ENCODE results near the gene MRPL36. TPM values are rescaled to one million over a fixed set of nuclear protein-coding genes. Genes with fewer than 3 reads are reported as not detected.

Gene MRPL36
- total RNA-seq, 4 donors from 2014 or later: 44.6 to 54.9 (median 49.3) TPM

DNA sequence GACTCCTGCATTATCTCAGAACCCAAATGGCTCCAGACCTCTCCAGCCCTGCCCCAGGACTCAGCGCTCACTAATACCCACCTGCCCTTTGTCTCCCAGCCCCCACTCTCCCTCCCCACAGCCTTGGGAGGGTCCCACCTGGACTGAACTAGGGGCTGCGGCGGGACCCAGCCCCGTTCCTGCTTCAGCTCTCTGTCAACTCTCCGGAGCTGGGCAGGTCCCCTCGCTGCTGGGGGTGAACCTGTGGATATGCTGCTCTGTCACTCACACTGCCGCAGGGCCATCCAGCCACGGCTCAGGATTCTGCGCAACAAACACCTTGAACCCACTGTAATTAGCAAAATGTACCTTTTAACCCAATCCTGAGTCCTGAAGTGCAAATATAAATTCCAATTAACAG lies 38.4 kb upstream of the MRPL36 start:
- WGBS, 2 donors: 78 to 79% methylated on average over 4 to 6 of the region's 9 CpGs
- DNase-seq: no peak
- Histone ChIP-seq H3K27me3 (peaks cover 0 to 84% (median 0%) of the 10 kb centered on the region in 4 donors), H3K27ac (no peak overlapping the region), H3K36me3 (no peaks in the 10 kb centered on the region), H3K4me3 (no peak overlapping the region), H3K4me1 (no peaks in the 10 kb centered on the region), H3K9me3 (no peaks in the 10 kb centered on the region)
- intact Hi-C loops (cut with DNase I): no loop called here
- TF ChIP-seq, protein P1, sequence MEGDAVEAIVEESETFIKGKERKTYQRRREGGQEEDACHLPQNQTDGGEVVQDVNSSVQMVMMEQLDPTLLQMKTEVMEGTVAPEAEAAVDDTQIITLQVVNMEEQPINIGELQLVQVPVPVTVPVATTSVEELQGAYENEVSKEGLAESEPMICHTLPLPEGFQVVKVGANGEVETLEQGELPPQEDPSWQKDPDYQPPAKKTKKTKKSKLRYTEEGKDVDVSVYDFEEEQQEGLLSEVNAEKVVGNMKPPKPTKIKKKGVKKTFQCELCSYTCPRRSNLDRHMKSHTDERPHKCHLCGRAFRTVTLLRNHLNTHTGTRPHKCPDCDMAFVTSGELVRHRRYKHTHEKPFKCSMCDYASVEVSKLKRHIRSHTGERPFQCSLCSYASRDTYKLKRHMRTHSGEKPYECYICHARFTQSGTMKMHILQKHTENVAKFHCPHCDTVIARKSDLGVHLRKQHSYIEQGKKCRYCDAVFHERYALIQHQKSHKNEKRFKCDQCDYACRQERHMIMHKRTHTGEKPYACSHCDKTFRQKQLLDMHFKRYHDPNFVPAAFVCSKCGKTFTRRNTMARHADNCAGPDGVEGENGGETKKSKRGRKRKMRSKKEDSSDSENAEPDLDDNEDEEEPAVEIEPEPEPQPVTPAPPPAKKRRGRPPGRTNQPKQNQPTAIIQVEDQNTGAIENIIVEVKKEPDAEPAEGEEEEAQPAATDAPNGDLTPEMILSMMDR (IDR thresholded peaks at IDR 0.05): no peak
- TF ChIP-seq POLR2A (IDR thresholded peaks at IDR 0.05): no peak

DNA sequence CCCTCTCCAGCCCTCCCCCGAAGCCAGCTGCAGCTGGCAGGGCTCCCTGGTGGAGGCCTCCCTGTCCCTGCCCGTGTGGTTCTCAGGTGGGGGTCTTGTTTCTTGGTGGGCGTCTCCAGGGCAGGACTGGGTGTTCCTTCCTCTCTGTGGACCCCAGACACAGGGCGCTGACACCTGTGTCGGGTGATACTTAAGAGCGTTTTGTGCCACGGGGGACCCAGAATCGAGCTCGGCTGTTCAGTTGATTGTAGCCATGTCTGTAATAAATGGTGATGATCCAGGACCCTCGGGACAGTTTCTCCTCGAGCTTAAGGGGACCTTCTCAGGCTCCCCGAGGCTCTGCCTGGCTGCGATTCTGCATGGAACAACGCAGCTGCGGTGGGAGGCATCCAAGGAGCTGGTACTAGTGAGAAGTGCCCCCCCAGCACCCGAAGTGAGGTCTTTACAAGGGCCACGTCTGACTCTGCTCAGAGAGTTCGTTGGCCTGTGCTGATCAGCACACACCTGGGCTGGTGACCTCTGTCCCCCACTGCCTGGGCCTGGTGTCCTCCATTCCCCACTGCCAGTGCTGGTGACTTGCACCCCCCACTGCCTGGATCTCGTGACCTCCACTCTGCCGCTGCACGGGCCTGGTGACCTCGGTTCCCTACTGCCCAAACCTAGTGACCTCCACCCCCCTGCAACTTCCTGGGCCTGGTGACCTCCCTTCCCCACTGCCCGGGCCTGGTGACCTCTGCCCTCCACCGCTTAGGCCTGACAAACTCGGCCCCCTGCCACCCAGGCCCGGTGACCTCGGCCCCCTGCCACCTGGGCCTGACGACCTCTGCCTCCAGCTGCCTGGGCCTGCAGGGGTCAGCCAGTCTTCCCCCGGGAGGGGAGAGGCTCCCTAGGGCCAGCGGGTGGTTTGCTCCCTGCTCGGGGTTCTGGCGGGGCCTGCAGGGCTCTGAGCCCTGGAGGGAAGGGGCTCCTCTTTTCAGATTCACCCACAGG lies 37.5 kb upstream of the MRPL36 start:
- intact Hi-C loops (cut with DNase I): no loop called here

DNA sequence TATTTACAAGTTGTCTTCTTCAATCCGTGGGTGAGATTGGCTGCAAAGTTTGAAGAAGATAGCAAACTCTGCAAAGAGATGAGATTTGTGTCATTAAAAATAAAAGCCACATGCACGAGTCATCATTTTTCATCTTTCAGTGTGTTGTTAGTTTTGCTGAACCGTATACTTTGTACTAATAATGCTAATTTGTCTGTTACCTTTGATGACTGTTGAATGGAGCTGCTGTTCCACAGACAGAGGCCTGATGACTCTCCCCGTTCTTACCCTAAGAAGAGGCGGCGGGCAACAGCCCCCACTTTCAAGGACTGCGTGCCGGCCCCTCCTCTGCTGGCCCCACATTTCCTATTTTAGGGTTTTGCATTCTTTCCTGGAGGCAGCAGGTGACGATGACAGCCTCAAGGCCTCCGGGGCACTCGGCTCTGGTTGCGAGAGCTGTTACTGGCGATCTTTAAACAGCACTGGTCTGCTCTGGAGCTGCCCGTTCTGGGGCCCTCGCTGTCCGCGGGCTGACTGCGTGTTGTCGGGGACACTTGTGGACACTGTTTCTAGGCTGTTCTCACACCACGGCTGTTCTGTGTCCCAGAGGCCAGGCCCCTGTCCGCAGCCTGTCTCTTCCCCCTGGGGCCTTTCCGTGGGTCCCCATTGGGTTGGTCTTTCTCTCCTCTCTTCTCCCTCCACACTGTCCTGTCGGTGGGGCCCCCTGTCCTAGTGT lies 36.7 kb upstream of the MRPL36 start:
- no peak overlapping the region for H3K27ac ChIP-seq
- 68 to 71% methylated on average over 19 to 20 of the region's 23 CpGs for WGBS, 2 donors
- TF ChIP-seq POLR2A (IDR thresholded peaks at IDR 0.05): no peak
- TF ChIP-seq, protein P1 (IDR thresholded peaks at IDR 0.05): no peak
- intact Hi-C loops (cut with DNase I): no loop called here
- H3K4me3 ChIP-seq: no peak overlapping the region
- H3K27me3 ChIP-seq: peaks cover 0 to 85% (median 0%) of the 10 kb centered on the region in 4 donors
- DNase-seq: no peak
- no peaks in the 10 kb centered on the region for H3K9me3 ChIP-seq
- H3K36me3 ChIP-seq: no peaks in the 10 kb centered on the region
- H3K4me1 ChIP-seq: no peaks in the 10 kb centered on the region

More for the DNA sequence above, 37.5 kb upstream of the MRPL36 start:
- WGBS, 2 donors: 62 to 73% methylated on average over 10 to 17 of the region's 32 CpGs
- TF ChIP-seq POLR2A (IDR thresholded peaks at IDR 0.05): no peak
- TF ChIP-seq, protein P1 (IDR thresholded peaks at IDR 0.05): no peak
- Histone ChIP-seq H3K27me3 (peaks cover 0 to 87% (median 0%) of the 10 kb centered on the region in 4 donors), H3K27ac (no peak overlapping the region), H3K9me3 (no peaks in the 10 kb centered on the region), H3K36me3 (no peaks in the 10 kb centered on the region), H3K4me1 (no peaks in the 10 kb centered on the region), H3K4me3 (no peak overlapping the region)
- no peak for DNase-seq

DNA sequence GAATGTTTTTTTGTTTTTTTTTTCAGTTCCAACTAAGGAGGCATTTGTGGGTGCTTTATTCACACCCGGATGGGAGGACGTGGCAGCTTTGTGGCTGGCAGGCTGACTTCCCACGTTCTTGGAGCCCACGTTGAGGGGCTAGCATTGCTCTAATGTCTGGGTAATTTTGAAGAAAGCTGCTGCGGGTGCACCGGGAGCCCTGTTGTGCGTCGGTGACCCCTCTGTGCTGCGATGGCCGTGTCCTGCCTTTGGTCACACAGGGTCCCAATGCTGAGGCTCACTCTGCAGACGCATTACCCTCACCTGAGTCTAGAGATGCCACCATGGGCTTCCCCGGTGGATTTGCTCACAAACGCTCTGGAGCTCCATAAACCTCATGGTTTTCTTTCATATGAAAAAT lies 35.8 kb upstream of the MRPL36 start:
- intact Hi-C loops (cut with DNase I): no loop called here
- no peak for DNase-seq
- Histone ChIP-seq H3K4me3 (no peak overlapping the region), H3K27ac (no peak overlapping the region), H3K4me1 (no peaks in the 10 kb centered on the region), H3K36me3 (no peaks in the 10 kb centered on the region), H3K9me3 (no peaks in the 10 kb centered on the region), H3K27me3 (peaks cover 0 to 76% (median 0%) of the 10 kb centered on the region in 4 donors)
- WGBS, 2 donors: 72 to 83% methylated on average over 12 to 13 of the region's 13 CpGs
- no peak for TF ChIP-seq POLR2A (IDR thresholded peaks at IDR 0.05)
- TF ChIP-seq, protein P1 (IDR thresholded peaks at IDR 0.05): no peak
